Measurements from ENCODE around the gene NPPB.

DNA sequence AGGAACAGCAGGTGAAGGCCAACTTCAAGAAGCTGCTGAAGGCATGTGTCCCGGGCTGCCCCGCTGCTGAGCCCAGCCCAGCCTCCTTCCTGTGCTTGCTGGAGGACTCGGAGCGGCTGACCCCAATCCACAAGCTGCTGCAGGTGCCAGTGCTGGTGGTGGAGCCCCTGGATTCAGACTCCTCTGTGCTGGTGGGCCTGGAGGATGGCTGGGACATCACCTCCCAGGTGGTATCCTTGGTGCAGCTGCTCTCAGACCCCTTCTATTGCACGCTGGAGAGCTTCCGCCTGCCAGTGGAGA is 20.1 kb upstream of the NPPB start:
- TF ChIP-seq REST (IDR thresholded peaks at IDR 0.05; ENCODE audit: borderline replicate concordance), result no peak
- TF ChIP-seq EP300 (conservative IDR thresholded peaks at IDR 0.05; ENCODE audit: poor library complexity, severe bottlenecking), result no peak
- TF ChIP-seq EZH2 (IDR thresholded peaks at IDR 0.05; ENCODE audit: borderline replicate concordance, insufficient read depth, low read length, poor library complexity, severe bottlenecking), result no peak
- no peak for TF ChIP-seq TAF1 (IDR thresholded peaks at IDR 0.05; ENCODE audit: low read depth)
- no peak for TF ChIP-seq POLR2AphosphoS5 (IDR thresholded peaks at IDR 0.05)
- TF ChIP-seq CTCF (IDR thresholded peaks at IDR 0.05; ENCODE audit: poor library complexity, severe bottlenecking), result no peak
- no peak for TF ChIP-seq RAD21 (conservative IDR thresholded peaks at IDR 0.05)
- no peak for TF ChIP-seq SMC3 (conservative IDR thresholded peaks at IDR 0.05; ENCODE audit: poor library complexity)
- TF ChIP-seq MXI1 (conservative IDR thresholded peaks at IDR 0.05; ENCODE audit: poor library complexity, severe bottlenecking), result no peak

All from neural cell (in vitro differentiated cells).